DOHH2 (cell line): Measurements from ENCODE around the gene ZPBP.

ENCODE experiments used
- H3F3A ChIP-seq: fragments of 200-600 bp; sonication (generic), shearing (Covaris generic); 2 replicates; pipeline ENCODE4 v1.6.0; 2016; ENCODE audit warnings: antibody characterized with exemption, mild to moderate bottlenecking; ENCODE audit not compliant: control insufficient read depth, insufficient read depth
- H3K27ac ChIP-seq: fragments of 200-600 bp; sonication (generic); 2 replicates; pipeline ENCODE4 v1.5.1; 2014; ENCODE audit warnings: low read depth, mild to moderate bottlenecking, low read length, moderate library complexity
- H3K27me3 ChIP-seq: fragments of 200-600 bp; sonication (generic); 2 replicates; pipeline ENCODE4 v1.6.1; 2014; ENCODE audit warnings: mild to moderate bottlenecking, low read length, mixed read lengths; ENCODE audit not compliant: control insufficient read depth
- H3K36me3 ChIP-seq: fragments of 200-600 bp; sonication (generic); 2 replicates; pipeline ENCODE4 v1.6.1; 2014; ENCODE audit warnings: mild to moderate bottlenecking, low read length, moderate library complexity, mixed read lengths; ENCODE audit not compliant: control insufficient read depth
- H3K4me1 ChIP-seq: fragments of 200-600 bp; sonication (generic); 2 replicates; pipeline ENCODE4 v1.6.1; 2014; ENCODE audit warnings: mild to moderate bottlenecking, low read length, mixed read lengths; ENCODE audit not compliant: control insufficient read depth
- H3K4me2 ChIP-seq: fragments of 200-600 bp; sonication (generic); 2 replicates; pipeline ENCODE4 v1.6.0; 2014; ENCODE audit warnings: mild to moderate bottlenecking, low read length, moderate library complexity
- H3K4me3 ChIP-seq: fragments of 200-600 bp; sonication (generic); 2 replicates; pipeline ENCODE4 v1.5.1; 2014; ENCODE audit warnings: mild to moderate bottlenecking, low read length, mixed read lengths
- H3K79me2 ChIP-seq: fragments of 200-600 bp; sonication (generic); 2 replicates; pipeline ENCODE4 v1.6.1; 2014; ENCODE audit warnings: mild to moderate bottlenecking, low read length, mixed read lengths; ENCODE audit not compliant: control insufficient read depth
- H3K9me2 ChIP-seq: fragments of 200-600 bp; sonication (generic); replicated peaks from 2 replicates; pipeline ENCODE4 v1.6.1; 2014; ENCODE audit warnings: mild to moderate bottlenecking, low read length, mixed read lengths; ENCODE audit not compliant: control insufficient read depth
- H3K9me3 ChIP-seq: fragments of 200-600 bp; sonication (generic); 2 replicates; pipeline ENCODE4 v1.6.1; 2014; ENCODE audit warnings: antibody characterized with exemption, low read length, mixed read lengths; ENCODE audit not compliant: control insufficient read depth, insufficient read depth
- H4K20me1 ChIP-seq: fragments of 200-600 bp; sonication (generic); 2 replicates; pipeline ENCODE4 v1.6.0; 2014; ENCODE audit warnings: low read depth, mild to moderate bottlenecking, antibody characterized with exemption, low read length, moderate library complexity; ENCODE audit not compliant: control insufficient read depth, insufficient read depth
- CTCF ChIP-seq: fragments of 200-600 bp; sonication (generic); IDR thresholded peaks from one replicate; pipeline ENCODE4 v1.5.1; 2014; ENCODE audit warnings: antibody characterized with exemption, mild to moderate bottlenecking, low read depth, low read length; ENCODE audit not compliant: poor library complexity, severe bottlenecking
- EZH2phosphoT487 ChIP-seq: fragments of 200-600 bp; sonication (generic); IDR thresholded peaks from 2 replicates; pipeline ENCODE4 v1.6.1; 2017; ENCODE audit warnings: borderline replicate concordance, mild to moderate bottlenecking, antibody characterized with exemption, low read length, moderate library complexity, mixed read lengths

The ZPBP gene

GRCh38 chr7:50068850-50069551, 24.0 kb downstream of the ZPBP start:
- TF ChIP-seq CTCF (no peak), EZH2phosphoT487 (no peak)
- Histone ChIP-seq H3K4me3 (no peak overlapping the region), H3K9me3 (peaks cover 16% of the 10 kb centered on the region; the same call in 1 of the 2 replicates), H3F3A (no peaks in the 10 kb centered on the region), H3K4me1 (no peaks in the 10 kb centered on the region), H4K20me1 (no peaks in the 10 kb centered on the region), H3K36me3 (no peaks in the 10 kb centered on the region), H3K9me2 (no peaks in the 10 kb centered on the region), H3K4me2 (no peak overlapping the region), H3K27me3 (no peaks in the 10 kb centered on the region), H3K27ac (no peak overlapping the region), H3K79me2 (no peaks in the 10 kb centered on the region)

- H3K4me3 ChIP-seq = no peak overlapping the region
These were observed 25.0 kb downstream of the ZPBP start for GRCh38 chr7:50068026-50068425.

GRCh38 chr7:50062951-50063350, 30.1 kb downstream of the ZPBP start:
- Histone ChIP-seq H3K4me1 (no peaks in the 10 kb centered on the region), H3K4me3 (no peak overlapping the region), H3K36me3 (no peaks in the 10 kb centered on the region), H3F3A (no peaks in the 10 kb centered on the region), H3K27ac (no peak overlapping the region), H3K27me3 (0 out of 2 replicates have a peak, but pooled peaks cover 2% of the 10 kb centered on the region), H3K79me2 (no peaks in the 10 kb centered on the region), H3K9me2 (no peaks in the 10 kb centered on the region), H3K9me3 (0 out of 2 replicates have a peak, but pooled peaks cover 5% of the 10 kb centered on the region), H3K4me2 (no peak overlapping the region), H4K20me1 (no peaks in the 10 kb centered on the region)
- TF ChIP-seq EZH2phosphoT487 (no peak), CTCF (no peak)

More at GRCh38 chr7:50068026-50068425, 25.0 kb downstream of the ZPBP start:
- TF ChIP-seq EZH2phosphoT487 = no peak
- TF ChIP-seq CTCF = peak; percentile 26
- Histone ChIP-seq H3F3A (no peaks in the 10 kb centered on the region), H3K27me3 (no peaks in the 10 kb centered on the region), H3K4me2 (no peak overlapping the region), H3K4me1 (no peaks in the 10 kb centered on the region), H4K20me1 (no peaks in the 10 kb centered on the region), H3K36me3 (no peaks in the 10 kb centered on the region), H3K27ac (no peak overlapping the region), H3K9me3 (peaks cover 21% of the 10 kb centered on the region; the same call in 1 of the 2 replicates), H3K79me2 (no peaks in the 10 kb centered on the region), H3K9me2 (no peaks in the 10 kb centered on the region)
